ENCODE results near the gene ZP1. TPM values are rescaled to one million over a fixed set of nuclear protein-coding genes. Genes with fewer than 3 reads are reported as not detected.

Gene ZP1
- total and polyA plus RNA-seq, 4 donors = not detected

- TF ChIP-seq REST (IDR thresholded peaks at IDR 0.05) (no peak), GABPA (IDR thresholded peaks at IDR 0.05 in 1 of 2, conservative IDR thresholded peaks at IDR 0.05 in 1 of 2) (no peak), RXRA (IDR thresholded peaks at IDR 0.05) (no peak), ATF3 (IDR thresholded peaks at IDR 0.05) (no peak)
Measured at GRCh38 chr11:60825790-60826189, 41.6 kb upstream of the ZP1 start (continued).

GRCh38 chr11:60830478-60831142 lies 36.7 kb upstream of the ZP1 start:
- Histone ChIP-seq H3K9me3 (ENCODE audit: control insufficient read depth in 4 of 4, low read length in 3 of 4) (no peaks in the 10 kb centered on the region), H3K4me1 (ENCODE audit: control insufficient read depth in 4 of 4, insufficient read depth in 4 of 4, low read length in 3 of 4) (no peaks in the 10 kb centered on the region), H3K27ac (ENCODE audit: low read depth in 1 of 2, low read length in 2 of 2) (no peak overlapping the region), H3K27me3 (ENCODE audit: control insufficient read depth in 4 of 4, insufficient read depth in 4 of 4, low read length in 3 of 4) (no peaks in the 10 kb centered on the region), H3K4me3 (ENCODE audit: low read depth in 1 of 3, low read length in 3 of 3) (no peak overlapping the region), H3K36me3 (ENCODE audit: control insufficient read depth in 4 of 4, insufficient read depth in 3 of 4, low read depth in 1 of 4, low read length in 3 of 4) (no peaks in the 10 kb centered on the region), H3K9ac (ENCODE audit: low read depth in 1 of 2, low read length in 2 of 2) (no peak overlapping the region)
- 50% methylated on average over 10 of the region's 10 CpGs for WGBS
- no peak for DNase-seq (ENCODE audit: low spot score)
- TF ChIP-seq JUND (IDR thresholded peaks at IDR 0.05) (no peak), SP1 (IDR thresholded peaks at IDR 0.05) (no peak), ATF3 (IDR thresholded peaks at IDR 0.05) (no peak), NR2F2 (IDR thresholded peaks at IDR 0.05) (no peak), EGR1 (IDR thresholded peaks at IDR 0.05; ENCODE audit: low read depth in 2 of 2) (no peak)

GRCh38 chr11:60831143-60831500 lies 36.2 kb upstream of the ZP1 start:
- WGBS = 23% methylated on average over 8 of the region's 8 CpGs
- Histone ChIP-seq H3K27ac (ENCODE audit: low read depth in 1 of 2, low read length in 2 of 2) (no peak overlapping the region), H3K27me3 (ENCODE audit: control insufficient read depth in 4 of 4, insufficient read depth in 4 of 4, low read length in 3 of 4) (no peaks in the 10 kb centered on the region), H3K36me3 (ENCODE audit: control insufficient read depth in 4 of 4, insufficient read depth in 3 of 4, low read depth in 1 of 4, low read length in 3 of 4) (no peaks in the 10 kb centered on the region), H3K9ac (ENCODE audit: low read depth in 1 of 2, low read length in 2 of 2) (no peak overlapping the region), H3K9me3 (ENCODE audit: control insufficient read depth in 4 of 4, low read length in 3 of 4) (no peaks in the 10 kb centered on the region), H3K4me1 (ENCODE audit: control insufficient read depth in 4 of 4, insufficient read depth in 4 of 4, low read length in 3 of 4) (no peaks in the 10 kb centered on the region), H3K4me3 (ENCODE audit: low read depth in 1 of 3, low read length in 3 of 3) (no peak overlapping the region)
- TF ChIP-seq ZBTB33 (IDR thresholded peaks at IDR 0.05) (no peak), RAD21 (IDR thresholded peaks at IDR 0.05) (peak; percentile 99), HNF4G (IDR thresholded peaks at IDR 0.05) (no peak), CTCF (IDR thresholded peaks at IDR 0.05; ENCODE audit: low read depth, low read length, missing input control) (peak; percentile 87)
- DNase-seq (ENCODE audit: low spot score) = peak; percentile 84

Measured in liver (tissue), 9 donors.